ENCODE measurements around the gene KCNK10. TPM values are rescaled to one million over a fixed set of nuclear protein-coding genes. Genes with fewer than 3 reads are reported as not detected.

The KCNK10 gene
- total and polyA plus RNA-seq, 11 donors = 0.07 to 0.31 (median 0.20) TPM; not detected in 7

- ATAC-seq = no peak
- DNase-seq = peak in 1 of 5 donors; percentile 24
- Histone ChIP-seq H3K27ac (no peak overlapping the region), H3K4me3 (no peak overlapping the region), H3K9me3 (peaks cover 0 to 8% (median 0%) of the 10 kb centered on the region in 12 donors), H3K27me3 (peaks cover 0 to 5% (median 0%) of the 10 kb centered on the region in 9 donors), H3K36me3 (no peaks in the 10 kb centered on the region), H3K4me1 (no peaks in the 10 kb centered on the region)
- WGBS, 4 donors = 70 to 89% (median 83%) methylated on average over 1 of the region's 1 CpG
- TF ChIP-seq, protein P1, sequence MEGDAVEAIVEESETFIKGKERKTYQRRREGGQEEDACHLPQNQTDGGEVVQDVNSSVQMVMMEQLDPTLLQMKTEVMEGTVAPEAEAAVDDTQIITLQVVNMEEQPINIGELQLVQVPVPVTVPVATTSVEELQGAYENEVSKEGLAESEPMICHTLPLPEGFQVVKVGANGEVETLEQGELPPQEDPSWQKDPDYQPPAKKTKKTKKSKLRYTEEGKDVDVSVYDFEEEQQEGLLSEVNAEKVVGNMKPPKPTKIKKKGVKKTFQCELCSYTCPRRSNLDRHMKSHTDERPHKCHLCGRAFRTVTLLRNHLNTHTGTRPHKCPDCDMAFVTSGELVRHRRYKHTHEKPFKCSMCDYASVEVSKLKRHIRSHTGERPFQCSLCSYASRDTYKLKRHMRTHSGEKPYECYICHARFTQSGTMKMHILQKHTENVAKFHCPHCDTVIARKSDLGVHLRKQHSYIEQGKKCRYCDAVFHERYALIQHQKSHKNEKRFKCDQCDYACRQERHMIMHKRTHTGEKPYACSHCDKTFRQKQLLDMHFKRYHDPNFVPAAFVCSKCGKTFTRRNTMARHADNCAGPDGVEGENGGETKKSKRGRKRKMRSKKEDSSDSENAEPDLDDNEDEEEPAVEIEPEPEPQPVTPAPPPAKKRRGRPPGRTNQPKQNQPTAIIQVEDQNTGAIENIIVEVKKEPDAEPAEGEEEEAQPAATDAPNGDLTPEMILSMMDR (IDR thresholded peaks at IDR 0.05) = no peak
- no peak for TF ChIP-seq POLR2A (IDR thresholded peaks at IDR 0.05)
- intact Hi-C loops (cut with DNase I) = no loop called here
Observed at GRCh38 chr14:88137327-88137726, 185.7 kb downstream of the KCNK10 start.

Other genes starting within 250 kb of the KCNK10 start
- gene SPATA7, start 62.4 kb upstream of the KCNK10 start, total RNA-seq = 10 to 100 TPM in 4 of 9 donors, 1 to 10 TPM in 5; 5.5 to 15.1 (median 9.2) TPM
- gene SPATA7, start 62.4 kb upstream of the KCNK10 start, polyA plus RNA-seq = 1 to 10 TPM; 3.1 to 4.6 TPM
- 10 to 100 TPM; 21.1 to 68.3 (median 34.2) TPM for gene PTPN21, start 231.7 kb upstream of the KCNK10 start, total RNA-seq
- 10 to 100 TPM in 1 of 2 donors, 1 to 10 TPM in 1; 9.4 to 12.2 TPM for gene PTPN21, start 231.7 kb upstream of the KCNK10 start, polyA plus RNA-seq
- 10 to 100 TPM; 36.8 to 62.7 (median 44.7) TPM for gene ZC3H14, start 239.8 kb upstream of the KCNK10 start, total RNA-seq
- gene ZC3H14, start 239.8 kb upstream of the KCNK10 start, polyA plus RNA-seq = 10 to 100 TPM; 27.6 to 38.3 TPM